Measurements from ENCODE around the gene CPZ. TPM values are rescaled to one million over a fixed set of nuclear protein-coding genes. Genes with fewer than 3 reads are reported as not detected.

The CPZ gene
- total RNA-seq, 1 experiment from 2014 or later, result 37.3 TPM

GRCh38 chr4:8545439-8545765 is 47.2 kb upstream of the CPZ start:
- H3K27ac ChIP-seq (ENCODE audit: insufficient read length, low read depth, low read length), result no peak overlapping the region
- H3K79me2 ChIP-seq (ENCODE audit: insufficient read depth, low read length), result no peaks in the 10 kb centered on the region
- H3K4me3 Mint-ChIP-seq, result no peak overlapping the region
- no CpG with 5 or more reads among the region's 9 CpGs for WGBS (ENCODE audit: extremely low coverage, insufficient read length, low lambda C conversion rate)
- no peak overlapping the region for H3K4ac ChIP-seq (ENCODE audit: low read depth, low read length)
- H2BK5ac ChIP-seq (ENCODE audit: insufficient read length, low read length), result no peak overlapping the region
- H3K27me3 Mint-ChIP-seq (ENCODE audit: low read depth), result peaks cover 4% of the 10 kb centered on the region
- TF ChIP-seq, protein P1, sequence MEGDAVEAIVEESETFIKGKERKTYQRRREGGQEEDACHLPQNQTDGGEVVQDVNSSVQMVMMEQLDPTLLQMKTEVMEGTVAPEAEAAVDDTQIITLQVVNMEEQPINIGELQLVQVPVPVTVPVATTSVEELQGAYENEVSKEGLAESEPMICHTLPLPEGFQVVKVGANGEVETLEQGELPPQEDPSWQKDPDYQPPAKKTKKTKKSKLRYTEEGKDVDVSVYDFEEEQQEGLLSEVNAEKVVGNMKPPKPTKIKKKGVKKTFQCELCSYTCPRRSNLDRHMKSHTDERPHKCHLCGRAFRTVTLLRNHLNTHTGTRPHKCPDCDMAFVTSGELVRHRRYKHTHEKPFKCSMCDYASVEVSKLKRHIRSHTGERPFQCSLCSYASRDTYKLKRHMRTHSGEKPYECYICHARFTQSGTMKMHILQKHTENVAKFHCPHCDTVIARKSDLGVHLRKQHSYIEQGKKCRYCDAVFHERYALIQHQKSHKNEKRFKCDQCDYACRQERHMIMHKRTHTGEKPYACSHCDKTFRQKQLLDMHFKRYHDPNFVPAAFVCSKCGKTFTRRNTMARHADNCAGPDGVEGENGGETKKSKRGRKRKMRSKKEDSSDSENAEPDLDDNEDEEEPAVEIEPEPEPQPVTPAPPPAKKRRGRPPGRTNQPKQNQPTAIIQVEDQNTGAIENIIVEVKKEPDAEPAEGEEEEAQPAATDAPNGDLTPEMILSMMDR (conservative IDR thresholded peaks at IDR 0.05), result no peak
- no peak overlapping the region for H3T11ph ChIP-seq (ENCODE audit: low read length)
- peak overlapping the region; percentile 11 for H3K18ac ChIP-seq (ENCODE audit: insufficient read length, low read depth, low read length)
- no peak overlapping the region for H3K56ac ChIP-seq (ENCODE audit: insufficient read length, low read depth, low read length)
- no peak overlapping the region for H4K91ac ChIP-seq (ENCODE audit: insufficient read length, low read depth, low read length)
- H3K23me2 ChIP-seq (ENCODE audit: insufficient read length, low read depth, low read length, poor library complexity, severe bottlenecking), result peaks cover 2% of the 10 kb centered on the region
- no peak overlapping the region for H4K5ac ChIP-seq (ENCODE audit: insufficient read length, low read depth, low read length)
- H2BK120ac ChIP-seq (ENCODE audit: low read depth, low read length, poor library complexity, severe bottlenecking), result no peak overlapping the region
- H2BK12ac ChIP-seq (ENCODE audit: insufficient read length, low read depth, low read length), result no peak overlapping the region
- no peak overlapping the region for H3K4me2 ChIP-seq (ENCODE audit: insufficient read depth, insufficient read length, low read length)
- no peak overlapping the region for H4K8ac ChIP-seq (replicated peaks; ENCODE audit: insufficient read length, low read depth, low read length)
- H4K20me1 ChIP-seq (ENCODE audit: control insufficient read depth, insufficient read depth, insufficient read length), result no peaks in the 10 kb centered on the region
- H2AK5ac ChIP-seq (ENCODE audit: insufficient read length, low read length), result no peak overlapping the region
- H3K4me1 ChIP-seq (ENCODE audit: insufficient read depth, low read length), result no peaks in the 10 kb centered on the region
- H2AFZ ChIP-seq (ENCODE audit: low read length), result no peak overlapping the region
- 0 out of 7 replicates have a peak overlapping the region, but pooled peaks of 2 of the 3 experiments have one; percentile 7 to 37 for H3K27ac Mint-ChIP-seq
- no peak overlapping the region for H3K23ac ChIP-seq (ENCODE audit: insufficient read length, low read depth, low read length)
- no peak overlapping the region for H2BK20ac ChIP-seq (ENCODE audit: low read depth, low read length, poor library complexity, severe bottlenecking)
- H3K9ac ChIP-seq (ENCODE audit: extremely low read depth, insufficient read length, low read length), result no peak overlapping the region
- H3K9me3 ChIP-seq (ENCODE audit: control insufficient read depth, low read depth, low read length), result no peaks in the 10 kb centered on the region
- peak; percentile 23 for DNase-seq
- H3K36me3 Mint-ChIP-seq (ENCODE audit: insufficient read depth in 1 of 3, low read depth in 3 of 3), result no peaks in the 10 kb centered on the region
- no peaks in the 10 kb centered on the region for H3K79me1 ChIP-seq (ENCODE audit: insufficient read depth, low read depth, low read length, poor library complexity, severe bottlenecking)
- peaks cover 19 to 30% of the 10 kb centered on the region in 2 experiments for H3K4me1 Mint-ChIP-seq
- H2BK15ac ChIP-seq (ENCODE audit: low read depth, low read length), result no peak overlapping the region
- H3K27me3 ChIP-seq (ENCODE audit: insufficient read depth, low read length), result no peaks in the 10 kb centered on the region
- H3K14ac ChIP-seq (ENCODE audit: insufficient read depth, low read length), result no peak overlapping the region
- no peaks in the 10 kb centered on the region for H3K9me3 Mint-ChIP-seq
